Measurements from ENCODE around the gene BPIFB4.

GRCh38 chr20:33095249-33095648, 15.8 kb downstream of the BPIFB4 start:
- TF ChIP-seq, protein P1, sequence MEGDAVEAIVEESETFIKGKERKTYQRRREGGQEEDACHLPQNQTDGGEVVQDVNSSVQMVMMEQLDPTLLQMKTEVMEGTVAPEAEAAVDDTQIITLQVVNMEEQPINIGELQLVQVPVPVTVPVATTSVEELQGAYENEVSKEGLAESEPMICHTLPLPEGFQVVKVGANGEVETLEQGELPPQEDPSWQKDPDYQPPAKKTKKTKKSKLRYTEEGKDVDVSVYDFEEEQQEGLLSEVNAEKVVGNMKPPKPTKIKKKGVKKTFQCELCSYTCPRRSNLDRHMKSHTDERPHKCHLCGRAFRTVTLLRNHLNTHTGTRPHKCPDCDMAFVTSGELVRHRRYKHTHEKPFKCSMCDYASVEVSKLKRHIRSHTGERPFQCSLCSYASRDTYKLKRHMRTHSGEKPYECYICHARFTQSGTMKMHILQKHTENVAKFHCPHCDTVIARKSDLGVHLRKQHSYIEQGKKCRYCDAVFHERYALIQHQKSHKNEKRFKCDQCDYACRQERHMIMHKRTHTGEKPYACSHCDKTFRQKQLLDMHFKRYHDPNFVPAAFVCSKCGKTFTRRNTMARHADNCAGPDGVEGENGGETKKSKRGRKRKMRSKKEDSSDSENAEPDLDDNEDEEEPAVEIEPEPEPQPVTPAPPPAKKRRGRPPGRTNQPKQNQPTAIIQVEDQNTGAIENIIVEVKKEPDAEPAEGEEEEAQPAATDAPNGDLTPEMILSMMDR (conservative IDR thresholded peaks at IDR 0.05) = no peak
- TF ChIP-seq EZH2 (IDR thresholded peaks at IDR 0.05; ENCODE audit: low read depth) = no peak
